ENCODE measurements around the gene TTC12. TPM values are rescaled to one million over a fixed set of nuclear protein-coding genes. Genes with fewer than 3 reads are reported as not detected.
A peak's percentile ranks its signal among the peaks of the same experiment; 100 is the strongest.

The TTC12 gene
- total and polyA plus RNA-seq, 9 of the 15 experiments (the other 6 are each of a cell fraction or from before 2014, with no cell fraction given): 5.1 to 19.9 (median 13.4) TPM

DNA sequence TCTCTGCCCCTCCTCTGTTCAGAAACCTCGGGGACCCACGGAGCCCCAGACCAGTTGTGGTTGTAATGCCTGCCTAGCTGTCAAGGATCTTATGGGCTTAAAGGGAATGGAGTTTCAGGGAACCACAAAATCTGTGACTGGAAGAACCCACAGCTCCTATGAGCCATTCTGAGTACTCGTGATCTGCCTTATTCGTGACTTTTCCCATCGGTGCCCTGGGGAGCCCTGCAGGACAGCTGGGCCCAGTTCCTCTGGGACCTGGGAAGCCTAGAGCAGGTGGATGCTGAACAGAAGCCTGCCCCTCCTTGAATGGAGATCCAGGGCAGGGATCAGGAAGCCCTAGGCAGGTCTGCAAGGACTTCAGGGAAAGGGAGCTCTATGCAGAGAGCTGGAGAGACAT lies 42.1 kb upstream of the TTC12 start (continued):
- no peak for TF ChIP-seq ZNF511 (CRISPR knock-in tag; IDR thresholded peaks at IDR 0.05)

GRCh38 chr11:113272927-113273615 lies 41.3 kb upstream of the TTC12 start:
- 8% methylated on average over 25 of the region's 34 CpGs for WGBS (ENCODE audit: insufficient coverage, low coverage, missing lambda C conversion rate)
- no peaks in the 10 kb centered on the region for H3K36me3 ChIP-seq (ENCODE audit: control insufficient read depth, insufficient read depth, low read length)
- H3K4me3 ChIP-seq: no peak overlapping the region
- peaks cover 31 to 70% of the 10 kb centered on the region in 2 experiments for H3K27me3 ChIP-seq (ENCODE audit: control insufficient read depth in 2 of 2, insufficient read depth in 2 of 2, low read length in 2 of 2)
- H3K4me2 ChIP-seq (ENCODE audit: insufficient read depth, low read length): no peak overlapping the region
- ChIA-PET CTCF (ENCODE audit: low intra/inter-chr PET ratio) (no interaction called here), POLR2A (interaction anchor here (0.5 kb wide), 1 partner anchor 498 kb away, joined by 3 read pairs; no protein-coding TSS in a partner anchor)
- no peaks in the 10 kb centered on the region for H3K9me1 ChIP-seq (ENCODE audit: control insufficient read depth, insufficient read depth, low read length)
- no peaks in the 10 kb centered on the region; the same call in 1 of the 2 replicates for H4K20me1 ChIP-seq (replicated peaks; ENCODE audit: control insufficient read depth, insufficient read depth, low read length)
- DNase-seq (ENCODE audit: extremely low read depth in 1 of 4, low spot score in 3 of 4) (no peak), ATAC-seq (no peak), FAIRE-seq (no peak)
- peak overlapping the region in 1 of 2 experiments; percentile 35; a peak in 2 of 4 replicates for H3K9ac ChIP-seq (ENCODE audit: insufficient read depth in 1 of 2, low read depth in 2 of 2, low read length in 2 of 2)
- in situ Hi-C loops (cut with MboI): no loop called here
- H2AFZ ChIP-seq (ENCODE audit: low read depth, low read length): no peak overlapping the region
- H3K79me2 ChIP-seq (ENCODE audit: control insufficient read depth, insufficient read depth, low read length): no peaks in the 10 kb centered on the region
- intact Hi-C loops (cut with micrococcal nuclease): no loop called here
- no peak overlapping the region for H3K27ac ChIP-seq (ENCODE audit: extremely low read depth, low read depth, low read length)
- H3K9me3 ChIP-seq (replicated peaks; ENCODE audit: control insufficient read depth, insufficient read depth, low read depth, low read length): no peaks in the 10 kb centered on the region
- no peaks in the 10 kb centered on the region for H3K4me1 ChIP-seq (replicated peaks in 1 of 2; ENCODE audit: control insufficient read depth in 2 of 2, insufficient read depth in 2 of 2, low read length in 2 of 2)
- BruUV-seq (replicated peaks): no TSS peak
- no peak for TF ChIP-seq HMG20B (CRISPR knock-in tag; IDR thresholded peaks at IDR 0.05)
- no peak for TF ChIP-seq DEAF1 (CRISPR knock-in tag; IDR thresholded peaks at IDR 0.05)
- no peak for TF ChIP-seq ASH1L (IDR thresholded peaks at IDR 0.05; ENCODE audit: borderline replicate concordance, low read depth, partially characterized antibody)
- TF ChIP-seq HNRNPH1 (optimal IDR thresholded peaks at IDR 0.05; ENCODE audit: low read depth, low read length): no peak
- no peak for TF ChIP-seq ZSCAN29 (IDR thresholded peaks at IDR 0.05)
- TF ChIP-seq SMARCC2 (IDR thresholded peaks at IDR 0.05; ENCODE audit: low read depth): no peak
- TF ChIP-seq, protein P1, sequence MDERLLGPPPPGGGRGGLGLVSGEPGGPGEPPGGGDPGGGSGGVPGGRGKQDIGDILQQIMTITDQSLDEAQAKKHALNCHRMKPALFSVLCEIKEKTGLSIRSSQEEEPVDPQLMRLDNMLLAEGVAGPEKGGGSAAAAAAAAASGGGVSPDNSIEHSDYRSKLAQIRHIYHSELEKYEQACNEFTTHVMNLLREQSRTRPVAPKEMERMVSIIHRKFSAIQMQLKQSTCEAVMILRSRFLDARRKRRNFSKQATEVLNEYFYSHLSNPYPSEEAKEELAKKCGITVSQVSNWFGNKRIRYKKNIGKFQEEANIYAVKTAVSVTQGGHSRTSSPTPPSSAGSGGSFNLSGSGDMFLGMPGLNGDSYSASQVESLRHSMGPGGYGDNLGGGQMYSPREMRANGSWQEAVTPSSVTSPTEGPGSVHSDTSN (CRISPR knock-in tag; IDR thresholded peaks at IDR 0.05; ENCODE audit: low read depth): no peak
- TF ChIP-seq, protein P1 (tag; conservative IDR thresholded peaks at IDR 0.05; ENCODE audit: low read depth): no peak
- TF ChIP-seq RBM39 (optimal IDR thresholded peaks at IDR 0.05; ENCODE audit: low read depth, low read length): no peak
- no peak for TF ChIP-seq MLLT1 (IDR thresholded peaks at IDR 0.05)
- TF ChIP-seq HNRNPLL (IDR thresholded peaks at IDR 0.05; ENCODE audit: low read depth, low read length, poor library complexity, severe bottlenecking): no peak
- no peak for TF ChIP-seq TBP (optimal IDR thresholded peaks at IDR 0.05; ENCODE audit: low read depth, low read length)
